ENCODE measurements around the gene KCNJ18.
"Not testable (repeated sequence)": the region's sequence is repeated elsewhere in the genome, so short reads cannot be mapped to it uniquely, and the experiment has no call there.

DNA sequence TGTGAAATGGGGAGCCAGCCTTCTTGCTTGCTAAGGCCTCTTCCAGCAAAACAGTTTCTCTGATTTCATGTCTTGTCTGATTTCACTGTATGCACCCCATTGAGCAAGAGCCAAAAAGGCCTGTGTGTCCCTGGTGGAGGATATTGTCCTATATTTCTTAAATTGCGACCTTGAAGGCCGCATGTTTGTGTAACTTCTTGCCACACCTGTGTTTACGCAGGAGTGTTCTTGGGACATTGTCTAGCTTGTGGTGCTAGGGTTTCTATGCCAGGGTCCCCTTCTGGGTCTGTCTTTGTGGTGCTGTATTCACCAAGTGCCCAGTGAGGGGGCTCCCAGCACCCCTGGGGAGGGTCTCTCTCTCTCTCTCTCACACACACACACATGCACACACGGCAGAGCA lies 6.8 kb downstream of the KCNJ18 start:
- TF ChIP-seq, protein P1, sequence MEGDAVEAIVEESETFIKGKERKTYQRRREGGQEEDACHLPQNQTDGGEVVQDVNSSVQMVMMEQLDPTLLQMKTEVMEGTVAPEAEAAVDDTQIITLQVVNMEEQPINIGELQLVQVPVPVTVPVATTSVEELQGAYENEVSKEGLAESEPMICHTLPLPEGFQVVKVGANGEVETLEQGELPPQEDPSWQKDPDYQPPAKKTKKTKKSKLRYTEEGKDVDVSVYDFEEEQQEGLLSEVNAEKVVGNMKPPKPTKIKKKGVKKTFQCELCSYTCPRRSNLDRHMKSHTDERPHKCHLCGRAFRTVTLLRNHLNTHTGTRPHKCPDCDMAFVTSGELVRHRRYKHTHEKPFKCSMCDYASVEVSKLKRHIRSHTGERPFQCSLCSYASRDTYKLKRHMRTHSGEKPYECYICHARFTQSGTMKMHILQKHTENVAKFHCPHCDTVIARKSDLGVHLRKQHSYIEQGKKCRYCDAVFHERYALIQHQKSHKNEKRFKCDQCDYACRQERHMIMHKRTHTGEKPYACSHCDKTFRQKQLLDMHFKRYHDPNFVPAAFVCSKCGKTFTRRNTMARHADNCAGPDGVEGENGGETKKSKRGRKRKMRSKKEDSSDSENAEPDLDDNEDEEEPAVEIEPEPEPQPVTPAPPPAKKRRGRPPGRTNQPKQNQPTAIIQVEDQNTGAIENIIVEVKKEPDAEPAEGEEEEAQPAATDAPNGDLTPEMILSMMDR (conservative IDR thresholded peaks at IDR 0.05; ENCODE audit: low read depth, low read length) = not testable (repeated sequence)
- not testable (repeated sequence) for TF ChIP-seq EZH2 (IDR thresholded peaks at IDR 0.05; ENCODE audit: low read length, unreplicated experiment); EZH2phosphoT487 (IDR thresholded peaks at IDR 0.05; ENCODE audit: borderline replicate concordance, low read length)
